ENCODE data around the gene LHFPL6. TPM values are rescaled to one million over a fixed set of nuclear protein-coding genes. Genes with fewer than 3 reads are reported as not detected.

The LHFPL6 gene
- total and polyA plus RNA-seq, 2 experiments from 2014 or later, result 12.1 to 14.1 TPM

DNA sequence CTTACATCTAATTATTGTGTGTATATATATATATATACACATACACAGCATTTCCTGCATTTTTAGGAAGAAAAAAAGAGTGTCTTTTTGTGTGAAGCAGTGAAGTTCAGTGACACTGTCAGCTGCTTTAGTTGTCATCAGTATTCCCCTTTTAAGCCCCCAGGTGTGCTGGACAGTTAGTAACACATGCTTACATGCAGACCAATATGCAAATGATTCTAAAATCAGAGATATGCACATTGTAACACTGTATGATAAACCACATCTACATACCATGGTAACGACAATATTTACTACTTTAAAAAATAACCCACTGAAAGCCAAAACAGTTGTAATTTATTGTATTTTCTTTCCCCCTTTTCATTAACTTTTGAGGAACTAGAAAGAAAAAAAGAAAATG, 16.8 kb downstream of the LHFPL6 start:
- Histone ChIP-seq H2AFZ (no peak overlapping the region), H3K79me2 (no peaks in the 10 kb centered on the region), H3K36me3 (replicated peaks; ENCODE audit: insufficient read depth, low read depth) (no peaks in the 10 kb centered on the region), H3K27me3 (no peaks in the 10 kb centered on the region), H3K27ac (no peak overlapping the region), H3K4me2 (no peak overlapping the region), H3K4me1 (ENCODE audit: insufficient read depth) (no peaks in the 10 kb centered on the region), H3K4me3 (no peak overlapping the region), H3K9me3 (ENCODE audit: low read depth) (no peaks in the 10 kb centered on the region), H3K9me2 (replicated peaks; ENCODE audit: insufficient read depth) (no peaks in the 10 kb centered on the region), H4K20me1 (ENCODE audit: insufficient read depth, poor library complexity, severe bottlenecking) (no peaks in the 10 kb centered on the region)
- TF ChIP-seq EZH2phosphoT487 (IDR thresholded peaks at IDR 0.05; ENCODE audit: low read depth, severe bottlenecking, unreplicated experiment), result no peak
- TF ChIP-seq, protein P1, sequence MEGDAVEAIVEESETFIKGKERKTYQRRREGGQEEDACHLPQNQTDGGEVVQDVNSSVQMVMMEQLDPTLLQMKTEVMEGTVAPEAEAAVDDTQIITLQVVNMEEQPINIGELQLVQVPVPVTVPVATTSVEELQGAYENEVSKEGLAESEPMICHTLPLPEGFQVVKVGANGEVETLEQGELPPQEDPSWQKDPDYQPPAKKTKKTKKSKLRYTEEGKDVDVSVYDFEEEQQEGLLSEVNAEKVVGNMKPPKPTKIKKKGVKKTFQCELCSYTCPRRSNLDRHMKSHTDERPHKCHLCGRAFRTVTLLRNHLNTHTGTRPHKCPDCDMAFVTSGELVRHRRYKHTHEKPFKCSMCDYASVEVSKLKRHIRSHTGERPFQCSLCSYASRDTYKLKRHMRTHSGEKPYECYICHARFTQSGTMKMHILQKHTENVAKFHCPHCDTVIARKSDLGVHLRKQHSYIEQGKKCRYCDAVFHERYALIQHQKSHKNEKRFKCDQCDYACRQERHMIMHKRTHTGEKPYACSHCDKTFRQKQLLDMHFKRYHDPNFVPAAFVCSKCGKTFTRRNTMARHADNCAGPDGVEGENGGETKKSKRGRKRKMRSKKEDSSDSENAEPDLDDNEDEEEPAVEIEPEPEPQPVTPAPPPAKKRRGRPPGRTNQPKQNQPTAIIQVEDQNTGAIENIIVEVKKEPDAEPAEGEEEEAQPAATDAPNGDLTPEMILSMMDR (IDR thresholded peaks at IDR 0.05; ENCODE audit: poor library complexity), result no peak
- TF ChIP-seq EZH2 (IDR thresholded peaks at IDR 0.05; ENCODE audit: borderline replicate concordance), result no peak
- WGBS (ENCODE audit: low lambda C conversion rate, missing lambda C conversion rate), result 97% methylated on average over 1 of the region's 1 CpG
- no peak for DNase-seq (ENCODE audit: low spot score)

DNA sequence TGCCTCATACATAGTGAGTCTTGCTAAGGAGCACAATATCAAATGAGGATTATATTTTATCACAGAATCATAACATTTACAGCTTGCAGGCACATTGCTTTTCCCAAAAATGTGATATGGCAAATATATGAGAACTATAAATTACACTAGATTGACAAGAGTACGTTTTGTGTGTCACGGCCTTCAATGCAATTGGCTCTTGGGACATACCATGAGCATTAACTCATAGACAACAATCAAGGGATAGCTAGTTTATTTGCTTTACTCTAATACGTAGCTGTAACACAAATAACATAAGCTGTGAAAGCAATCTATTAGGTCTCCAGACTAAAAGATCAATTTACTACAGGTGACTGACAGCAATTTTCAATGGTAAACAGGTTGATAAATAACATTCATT, 17.8 kb downstream of the LHFPL6 start:
- Histone ChIP-seq H3K4me1 (ENCODE audit: insufficient read depth) (no peaks in the 10 kb centered on the region), H3K9me2 (replicated peaks; ENCODE audit: insufficient read depth) (no peaks in the 10 kb centered on the region), H3K36me3 (replicated peaks; ENCODE audit: insufficient read depth, low read depth) (no peaks in the 10 kb centered on the region), H4K20me1 (ENCODE audit: insufficient read depth, poor library complexity, severe bottlenecking) (no peaks in the 10 kb centered on the region), H3K27ac (no peak overlapping the region), H3K9me3 (ENCODE audit: low read depth) (no peaks in the 10 kb centered on the region), H3K79me2 (no peaks in the 10 kb centered on the region), H3K4me3 (no peak overlapping the region), H3K27me3 (no peaks in the 10 kb centered on the region), H3K4me2 (no peak overlapping the region), H2AFZ (no peak overlapping the region)
- WGBS (ENCODE audit: low lambda C conversion rate, missing lambda C conversion rate), result 57% methylated on average over 3 of the region's 3 CpGs
- no peak for TF ChIP-seq EZH2phosphoT487 (IDR thresholded peaks at IDR 0.05; ENCODE audit: low read depth, severe bottlenecking, unreplicated experiment)
- TF ChIP-seq EZH2 (IDR thresholded peaks at IDR 0.05; ENCODE audit: borderline replicate concordance), result no peak
- TF ChIP-seq, protein P1 (IDR thresholded peaks at IDR 0.05; ENCODE audit: poor library complexity), result no peak
- DNase-seq (ENCODE audit: low spot score), result no peak

DNA sequence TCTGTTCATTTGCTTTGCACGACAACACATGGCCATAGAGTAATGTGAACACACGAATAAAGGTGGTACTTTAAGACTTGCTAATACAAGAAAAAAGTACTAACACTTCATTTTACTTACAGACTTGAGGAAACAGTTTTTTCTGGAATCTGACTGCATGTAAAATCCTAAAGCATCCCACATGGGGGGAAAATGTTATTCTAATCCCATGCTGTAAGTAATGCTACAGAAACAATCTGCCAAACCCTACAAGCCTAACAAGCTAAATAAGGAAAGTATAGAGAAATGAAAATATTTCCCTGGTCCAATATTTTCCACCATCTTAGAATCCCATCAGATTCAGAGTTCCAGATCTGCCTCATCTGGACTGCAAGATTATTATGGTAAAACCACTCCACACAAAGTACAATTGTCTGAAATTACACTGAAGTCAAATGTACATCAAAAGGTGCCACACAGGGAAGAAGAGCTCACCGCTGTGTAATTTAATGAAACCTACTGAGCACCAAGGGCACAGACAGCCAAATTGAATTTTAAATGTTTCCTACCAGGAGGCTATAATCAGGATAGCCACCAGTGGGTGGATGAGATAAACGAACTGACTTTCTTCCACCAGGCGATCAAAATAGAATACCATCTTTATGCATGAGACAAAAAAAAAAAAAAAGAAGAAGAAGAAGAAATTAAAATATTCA, 22.0 kb downstream of the LHFPL6 start:
- H3K9me2 ChIP-seq (replicated peaks; ENCODE audit: insufficient read depth), result no peaks in the 10 kb centered on the region
- TF ChIP-seq EZH2phosphoT487 (IDR thresholded peaks at IDR 0.05; ENCODE audit: low read depth, severe bottlenecking, unreplicated experiment) (no peak), EZH2 (IDR thresholded peaks at IDR 0.05; ENCODE audit: borderline replicate concordance) (no peak)
- TF ChIP-seq, protein P1 (IDR thresholded peaks at IDR 0.05; ENCODE audit: poor library complexity), result no peak

More for the DNA sequence above, 22.0 kb downstream of the LHFPL6 start:
- DNase-seq (ENCODE audit: low spot score), result no peak
- WGBS (ENCODE audit: low lambda C conversion rate, missing lambda C conversion rate), result 64% methylated on average over 5 of the region's 5 CpGs
- Histone ChIP-seq H3K4me2 (no peak overlapping the region), H3K79me2 (no peaks in the 10 kb centered on the region), H2AFZ (no peak overlapping the region), H3K4me1 (ENCODE audit: insufficient read depth) (no peaks in the 10 kb centered on the region), H3K27me3 (no peaks in the 10 kb centered on the region), H4K20me1 (ENCODE audit: insufficient read depth, poor library complexity, severe bottlenecking) (no peaks in the 10 kb centered on the region), H3K36me3 (replicated peaks; ENCODE audit: insufficient read depth, low read depth) (no peaks in the 10 kb centered on the region), H3K4me3 (no peak overlapping the region), H3K27ac (no peak overlapping the region), H3K9me3 (ENCODE audit: low read depth) (no peaks in the 10 kb centered on the region)

All from hepatocyte (in vitro differentiated cells).